B cell (primary cell): ENCODE measurements around the gene RICTOR. TPM values are rescaled to one million over a fixed set of nuclear protein-coding genes. Genes with fewer than 3 reads are reported as not detected.

Experiments
- ATAC-seq: fragments of 200-7000 bp; cut with Tn5 transposase; one replicate; pipeline ENCODE4 v1.10.0; 2021; ENCODE audit warnings: low read depth, mild to moderate bottlenecking, moderate number of reproducible peaks, moderate library complexity
- CTCF ChIA-PET: fragments of 350-600 bp; sonication (Branson Sonifier 250); formaldehyde crosslinking; loops from one replicate; lab custom pipeline; 2021; ENCODE audit warnings: antibody characterized with exemption, inconsistent platforms; lab: Charles Lee
- POLR2A ChIA-PET: fragments of 350-600 bp; sonication (Branson Sonifier 250); formaldehyde crosslinking; loops from one replicate; lab custom pipeline; 2021; ENCODE audit warnings: antibody characterized with exemption; lab: Charles Lee
- DNase-seq: peaks from one replicate; pipeline ENCODE4 v3.0.0; 2013
- H2AFZ ChIP-seq: 2 replicates; pipeline ENCODE4 v1.6.1; 2012; ENCODE audit warnings: mild to moderate bottlenecking, low read depth, low read length; ENCODE audit not compliant: insufficient read depth, poor library complexity, severe bottlenecking
- H3K27ac ChIP-seq, 2 donors: 1 replicate in 1 of 2; 2 replicates in 1 of 2; pipeline ENCODE4 v1.5.1; 2012 to 2013; ENCODE audit warnings: low read length in 2 of 2, mild to moderate bottlenecking in 2 of 2, moderate library complexity in 1 of 2
- H3K27me3 ChIP-seq, 4 experiments: fragments of 200-600 bp in 1 of 4; sonication (generic) in 1 of 4; replicated peaks in 1 of 4; 1 replicate in 2 of 4; 2 replicates in 2 of 4; pipeline versions ENCODE4 v1.6.1 to v1.7.0; 2013 to 2016; ENCODE audit warnings: low read length in 3 of 4, mild to moderate bottlenecking in 2 of 4, mixed read lengths in 1 of 4, moderate library complexity in 1 of 4; ENCODE audit not compliant: insufficient read depth in 4 of 4, control insufficient read depth in 3 of 4; ENCODE audit errors: control extremely low read depth in 1 of 4
- H3K36me3 ChIP-seq, 2 experiments: replicated peaks in 1 of 2; 1 replicate in 1 of 2; 2 replicates in 1 of 2; pipeline versions ENCODE4 v1.6.1 to v1.7.1; 2013; ENCODE audit warnings: low read length in 1 of 2; ENCODE audit not compliant: insufficient read depth in 2 of 2, control insufficient read depth in 1 of 2; ENCODE audit errors: control extremely low read depth in 1 of 2, extremely low read depth in 1 of 2
- H3K4me1 ChIP-seq, 2 donors: fragments of 200-600 bp in 1 of 2; sonication (generic) in 1 of 2; 1 replicate in 1 of 2; 2 replicates in 1 of 2; pipeline versions ENCODE4 v1.5.1 to v1.6.1; 2013 to 2017; ENCODE audit warnings: low read length in 2 of 2; ENCODE audit not compliant: control insufficient read depth in 2 of 2, insufficient read depth in 2 of 2
- H3K4me2 ChIP-seq: replicated peaks from 2 replicates; pipeline ENCODE3; 2012; ENCODE audit warnings: mild to moderate bottlenecking, low read depth, low read length; ENCODE audit not compliant: poor library complexity, severe bottlenecking
- H3K4me3 ChIP-seq, 5 experiments: fragments of 200-600 bp in 1 of 5; sonication (generic) in 1 of 5; 1 replicate in 3 of 5; 2 replicates in 2 of 5; pipeline versions ENCODE4 v1.5.1 to v1.7.0; 2011 to 2016; ENCODE audit warnings: low read length in 4 of 5, mild to moderate bottlenecking in 4 of 5, low read depth in 2 of 5, control low read depth in 1 of 5, moderate library complexity in 1 of 5; ENCODE audit not compliant: insufficient read depth in 1 of 5; ENCODE audit errors: control extremely low read depth in 1 of 5, extremely low read depth in 1 of 5
- H3K79me2 ChIP-seq: fragments of 200-600 bp; sonication (generic); one replicate; pipeline ENCODE4 v1.6.0; 2016; ENCODE audit warnings: low read length; ENCODE audit not compliant: control insufficient read depth, insufficient read depth
- H3K9ac ChIP-seq: fragments of 200-600 bp; sonication (generic); 2 replicates; pipeline ENCODE4 v1.6.1; 2017; ENCODE audit warnings: mild to moderate bottlenecking, low read length, moderate library complexity
- H3K9me3 ChIP-seq, 3 donors: one replicate each; pipeline versions ENCODE4 v1.6.1 to v1.7.1; 2013; ENCODE audit warnings: low read length in 2 of 3; ENCODE audit not compliant: control insufficient read depth in 2 of 3, insufficient read depth in 1 of 3; ENCODE audit errors: control extremely low read depth in 1 of 3
- H4K20me1 ChIP-seq: 2 replicates; pipeline ENCODE4 v1.6.0; 2012; ENCODE audit warnings: mild to moderate bottlenecking, low read length; ENCODE audit not compliant: insufficient read depth, control insufficient read depth, poor library complexity, severe bottlenecking
- H3K27ac Mint-ChIP-seq: one replicate; pipeline ENCODE4 v1.8.0; 2021; ENCODE audit warnings: mixed read lengths
- H3K27me3 Mint-ChIP-seq: one replicate; pipeline ENCODE4 v1.8.0; 2021; ENCODE audit warnings: mixed read lengths
- H3K4me1 Mint-ChIP-seq: one replicate; pipeline ENCODE4 v1.8.0; 2021; ENCODE audit warnings: mixed read lengths
- H3K4me3 Mint-ChIP-seq: one replicate; pipeline ENCODE4 v1.8.0; 2021; ENCODE audit warnings: mixed read lengths
- H3K9me3 Mint-ChIP-seq: one replicate; pipeline ENCODE4 v1.8.0; 2022; ENCODE audit warnings: mixed read lengths; ENCODE audit not compliant: insufficient read depth
- EZH2 ChIP-seq: IDR thresholded peaks from 2 replicates; pipeline ENCODE4 v1.6.1; 2012; ENCODE audit warnings: borderline replicate concordance, low read depth, mild to moderate bottlenecking, moderate library complexity, low read length; ENCODE audit not compliant: insufficient read depth, poor library complexity, severe bottlenecking
- WGBS: methylation state at CpG from one replicate; pipeline ENCODE4 v1.1.5; 2013; ENCODE audit warnings: missing lambda C conversion rate; ENCODE audit not compliant: insufficient coverage; 5-methylcytosine and 5-hydroxymethylcytosine counted together
- intact Hi-C: fragments of 100-400 bp; cut with micrococcal nuclease; formaldehyde crosslinking; loops from one replicate; pipeline ENCODE4 v1.10.0; 2022
- polyA plus RNA-seq: library from polyadenylated mRNA; depleted of rRNA; stranded (reverse); fragments of >200 nt; gene quantifications from 2 replicates; pipeline ENCODE4 v1.2.3, GENCODE V29; 2012
- total RNA-seq, 2 donors: library from RNA; stranded (reverse); fragments of 120-200 nt in 1 of 2; gene quantifications; 1 replicate in 1 of 2; 2 replicates in 1 of 2; pipeline versions ENCODE4 v1.2.3 to v1.2.4, GENCODE V29; 2013 to 2022
- TF ChIP-seq, protein P1 (sequence below): fragments of 200-600 bp; IDR thresholded peaks from one replicate; pipeline ENCODE4 v1.8.0; 2022; ENCODE audit warnings: antibody characterized with exemption, mild to moderate bottlenecking

RICTOR gene
- total and polyA plus RNA-seq, 2 donors (not counting 1 experiment from before 2014, with no cell fraction given): 15.4 to 84.3 TPM

DNA sequence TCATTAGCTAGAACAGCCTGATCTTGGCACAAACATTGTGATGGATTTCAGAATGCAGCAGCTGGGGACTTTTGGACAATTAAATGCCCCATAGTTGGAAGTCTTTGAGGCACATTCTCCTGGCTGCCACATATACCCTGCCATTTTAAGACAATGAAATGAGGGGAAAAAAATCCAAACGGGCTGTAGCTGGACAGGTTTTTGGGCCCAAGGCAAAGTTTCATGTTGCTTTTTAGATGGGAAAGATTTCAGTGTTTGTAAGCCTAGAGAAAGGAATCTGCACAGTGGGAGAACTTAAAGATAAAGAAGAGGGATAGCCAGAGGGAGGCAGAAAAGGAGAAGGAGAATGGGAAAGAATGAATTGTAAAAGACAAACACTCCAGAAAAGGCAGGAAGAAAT, 30.0 kb upstream of the RICTOR start:
- Histone ChIP-seq H3K27ac (no peak overlapping the region), H3K4me3 (no peak overlapping the region), H3K9me3 (no peaks in the 10 kb centered on the region), H3K9ac (no peak overlapping the region), H3K36me3 (peaks cover 0 to 1% of the 10 kb centered on the region in 2 experiments), H3K4me2 (no peak overlapping the region), H3K27me3 (no peaks in the 10 kb centered on the region), H2AFZ (no peak overlapping the region), H4K20me1 (no peaks in the 10 kb centered on the region), H3K4me1 (no peaks in the 10 kb centered on the region), H3K79me2 (no peaks in the 10 kb centered on the region)
- ChIA-PET POLR2A (no interaction called here), CTCF (interaction anchor here (1.4 to 2.3 kb wide), 2 partner anchors 24 to 662 kb away, joined by 4 to 8 read pairs; no protein-coding TSS in a partner anchor)
- H3K27me3 Mint-ChIP-seq: peaks cover 6% of the 10 kb centered on the region
- DNase-seq (no peak), ATAC-seq (no peak)
- H3K27ac Mint-ChIP-seq: no peak overlapping the region
- intact Hi-C loops: no loop called here
- H3K9me3 Mint-ChIP-seq: no peaks in the 10 kb centered on the region
- H3K4me3 Mint-ChIP-seq: no peak overlapping the region
- TF ChIP-seq, protein P1, sequence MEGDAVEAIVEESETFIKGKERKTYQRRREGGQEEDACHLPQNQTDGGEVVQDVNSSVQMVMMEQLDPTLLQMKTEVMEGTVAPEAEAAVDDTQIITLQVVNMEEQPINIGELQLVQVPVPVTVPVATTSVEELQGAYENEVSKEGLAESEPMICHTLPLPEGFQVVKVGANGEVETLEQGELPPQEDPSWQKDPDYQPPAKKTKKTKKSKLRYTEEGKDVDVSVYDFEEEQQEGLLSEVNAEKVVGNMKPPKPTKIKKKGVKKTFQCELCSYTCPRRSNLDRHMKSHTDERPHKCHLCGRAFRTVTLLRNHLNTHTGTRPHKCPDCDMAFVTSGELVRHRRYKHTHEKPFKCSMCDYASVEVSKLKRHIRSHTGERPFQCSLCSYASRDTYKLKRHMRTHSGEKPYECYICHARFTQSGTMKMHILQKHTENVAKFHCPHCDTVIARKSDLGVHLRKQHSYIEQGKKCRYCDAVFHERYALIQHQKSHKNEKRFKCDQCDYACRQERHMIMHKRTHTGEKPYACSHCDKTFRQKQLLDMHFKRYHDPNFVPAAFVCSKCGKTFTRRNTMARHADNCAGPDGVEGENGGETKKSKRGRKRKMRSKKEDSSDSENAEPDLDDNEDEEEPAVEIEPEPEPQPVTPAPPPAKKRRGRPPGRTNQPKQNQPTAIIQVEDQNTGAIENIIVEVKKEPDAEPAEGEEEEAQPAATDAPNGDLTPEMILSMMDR: no peak
- TF ChIP-seq EZH2: no peak
- H3K4me1 Mint-ChIP-seq: no peaks in the 10 kb centered on the region
- WGBS: 86% methylated on average over 1 of the region's 1 CpG

GRCh38 chr5:39102684-39103155, 28.5 kb upstream of the RICTOR start:
- H3K4me3 ChIP-seq: no peak overlapping the region
- ATAC-seq (no peak), DNase-seq (no peak)
- Mint-ChIP-seq H3K4me3 (no peak overlapping the region), H3K27me3 (peaks cover 8% of the 10 kb centered on the region), H3K27ac (no peak overlapping the region), H3K4me1 (no peaks in the 10 kb centered on the region), H3K9me3 (no peaks in the 10 kb centered on the region)
- H3K9ac ChIP-seq: no peak overlapping the region
- no peaks in the 10 kb centered on the region for H3K36me3 ChIP-seq
- TF ChIP-seq EZH2: no peak
- TF ChIP-seq, protein P1: no peak
- 94% methylated on average over 4 of the region's 4 CpGs for WGBS
- ChIA-PET POLR2A (no interaction called here), CTCF (no interaction called here)
- H4K20me1 ChIP-seq: no peaks in the 10 kb centered on the region
- H3K27ac ChIP-seq: no peak overlapping the region
- H3K4me1 ChIP-seq: no peaks in the 10 kb centered on the region
- H3K4me2 ChIP-seq: no peak overlapping the region
- no peaks in the 10 kb centered on the region for H3K27me3 ChIP-seq
- intact Hi-C loops: no loop called here
- H3K9me3 ChIP-seq: no peaks in the 10 kb centered on the region
- no peak overlapping the region for H2AFZ ChIP-seq
- no peaks in the 10 kb centered on the region for H3K79me2 ChIP-seq
